ENCODE measurements around the gene SLC12A5. TPM values are rescaled to one million over a fixed set of nuclear protein-coding genes. Genes with fewer than 3 reads are reported as not detected.

Gene SLC12A5
- total RNA-seq, 2 experiments from 2014 or later, result 3.8 to 11.0 TPM

- Histone ChIP-seq H3K36me3 (ENCODE audit: insufficient read depth, low read length) (peaks cover 32% of the 10 kb centered on the region), H3K9me2 (ENCODE audit: insufficient read depth, low read length) (no peaks in the 10 kb centered on the region), H4K20me1 (ENCODE audit: insufficient read depth, low read length) (no peaks in the 10 kb centered on the region; the same call in 1 of the 2 replicates), H3K4me1 (ENCODE audit: insufficient read depth, low read length, poor library complexity, severe bottlenecking) (peaks cover 23% of the 10 kb centered on the region), H3K4me3 (ENCODE audit: low read depth, low read length, poor library complexity, severe bottlenecking) (no peak overlapping the region), H3K4me2 (ENCODE audit: low read length) (no peak overlapping the region), H3K9me3 (ENCODE audit: low read length) (no peaks in the 10 kb centered on the region), H3K79me2 (ENCODE audit: insufficient read depth, low read depth, low read length) (no peaks in the 10 kb centered on the region), H3K27ac (ENCODE audit: low read depth, low read length, poor library complexity, severe bottlenecking) (no peak overlapping the region), H2AFZ (ENCODE audit: low read length) (no peak overlapping the region)
- ChIA-PET CTCF (ENCODE audit: unreplicated experiment) (no interaction called here), POLR2A (no interaction called here)
- intact Hi-C loops (cut with micrococcal nuclease; ENCODE audit: unreplicated experiment), result no loop called here
- DNase-seq (ENCODE audit: low spot score), result no peak
- BruUV-seq (replicated peaks), result no TSS peak
- TF ChIP-seq EZH2phosphoT487 (IDR thresholded peaks at IDR 0.05; ENCODE audit: borderline replicate concordance, low read depth, low read length), result no peak
- TF ChIP-seq, protein P1, sequence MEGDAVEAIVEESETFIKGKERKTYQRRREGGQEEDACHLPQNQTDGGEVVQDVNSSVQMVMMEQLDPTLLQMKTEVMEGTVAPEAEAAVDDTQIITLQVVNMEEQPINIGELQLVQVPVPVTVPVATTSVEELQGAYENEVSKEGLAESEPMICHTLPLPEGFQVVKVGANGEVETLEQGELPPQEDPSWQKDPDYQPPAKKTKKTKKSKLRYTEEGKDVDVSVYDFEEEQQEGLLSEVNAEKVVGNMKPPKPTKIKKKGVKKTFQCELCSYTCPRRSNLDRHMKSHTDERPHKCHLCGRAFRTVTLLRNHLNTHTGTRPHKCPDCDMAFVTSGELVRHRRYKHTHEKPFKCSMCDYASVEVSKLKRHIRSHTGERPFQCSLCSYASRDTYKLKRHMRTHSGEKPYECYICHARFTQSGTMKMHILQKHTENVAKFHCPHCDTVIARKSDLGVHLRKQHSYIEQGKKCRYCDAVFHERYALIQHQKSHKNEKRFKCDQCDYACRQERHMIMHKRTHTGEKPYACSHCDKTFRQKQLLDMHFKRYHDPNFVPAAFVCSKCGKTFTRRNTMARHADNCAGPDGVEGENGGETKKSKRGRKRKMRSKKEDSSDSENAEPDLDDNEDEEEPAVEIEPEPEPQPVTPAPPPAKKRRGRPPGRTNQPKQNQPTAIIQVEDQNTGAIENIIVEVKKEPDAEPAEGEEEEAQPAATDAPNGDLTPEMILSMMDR (conservative IDR thresholded peaks at IDR 0.05; ENCODE audit: low read length), result no peak
Observed at GRCh38 chr20:46057856-46058598, 29.0 kb downstream of the SLC12A5 start.

DNA sequence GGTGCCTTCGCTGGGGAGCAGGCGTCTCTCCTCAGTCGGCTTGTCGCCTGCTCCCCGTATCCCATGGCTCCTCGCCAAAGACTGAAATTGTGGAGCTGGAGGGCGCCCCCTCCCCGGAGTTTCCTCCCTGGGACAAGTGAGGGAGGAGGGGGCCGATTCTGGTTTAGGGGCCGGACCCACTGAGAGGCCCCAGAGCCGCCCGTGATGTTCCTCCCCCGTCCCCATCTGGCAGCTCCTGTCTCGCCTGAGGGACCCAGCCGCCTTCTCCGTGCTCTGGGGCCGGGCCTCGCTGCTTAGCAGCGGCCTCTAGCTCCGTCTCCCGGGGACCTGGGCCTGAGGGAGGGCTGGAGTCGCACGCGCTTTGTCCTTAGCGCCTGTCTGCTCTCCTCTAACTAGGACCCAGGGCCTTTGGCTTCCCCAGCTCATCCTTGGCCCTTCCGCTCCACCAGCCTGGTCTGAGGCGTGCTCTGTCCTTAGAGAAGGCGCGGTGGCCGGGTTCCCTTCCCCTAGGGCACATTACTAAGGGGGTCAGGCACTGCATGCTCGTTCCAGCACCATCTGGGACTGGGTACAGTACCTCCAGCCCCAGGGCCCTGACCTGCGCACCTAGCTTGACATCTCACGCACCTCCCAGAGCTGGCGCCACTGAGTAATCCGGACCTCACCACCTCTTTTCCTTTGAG, 29.7 kb downstream of the SLC12A5 start:
- DNase-seq (ENCODE audit: low spot score), result no peak
- no peak for TF ChIP-seq EZH2phosphoT487 (IDR thresholded peaks at IDR 0.05; ENCODE audit: borderline replicate concordance, low read depth, low read length)
- TF ChIP-seq, protein P1 (conservative IDR thresholded peaks at IDR 0.05; ENCODE audit: low read length), result no peak
- no peaks in the 10 kb centered on the region for H3K9me3 ChIP-seq (ENCODE audit: low read length)
- POLR2A ChIA-PET, result no interaction called here
- no TSS peak for BruUV-seq (replicated peaks)
- H3K79me2 ChIP-seq (ENCODE audit: insufficient read depth, low read depth, low read length), result no peaks in the 10 kb centered on the region
- H3K4me1 ChIP-seq (ENCODE audit: insufficient read depth, low read length, poor library complexity, severe bottlenecking), result peaks cover 23% of the 10 kb centered on the region
- H3K9me2 ChIP-seq (ENCODE audit: insufficient read depth, low read length), result no peaks in the 10 kb centered on the region
- no peak overlapping the region for H2AFZ ChIP-seq (ENCODE audit: low read length)
- intact Hi-C loops (cut with micrococcal nuclease; ENCODE audit: unreplicated experiment), result no loop called here
- CTCF ChIA-PET (ENCODE audit: unreplicated experiment), result no interaction called here
- H3K4me3 ChIP-seq (ENCODE audit: low read depth, low read length, poor library complexity, severe bottlenecking), result no peak overlapping the region
- no peak overlapping the region for H3K27ac ChIP-seq (ENCODE audit: low read depth, low read length, poor library complexity, severe bottlenecking)
- peaks cover 40% of the 10 kb centered on the region for H3K36me3 ChIP-seq (ENCODE audit: insufficient read depth, low read length)
- H4K20me1 ChIP-seq (ENCODE audit: insufficient read depth, low read length), result no peaks in the 10 kb centered on the region; the same call in 1 of the 2 replicates
- no peak overlapping the region for H3K4me2 ChIP-seq (ENCODE audit: low read length)
